Psoas muscle (tissue), 8 donors: ENCODE measurements around the gene PCDHGB5. TPM values are rescaled to one million over a fixed set of nuclear protein-coding genes. Genes with fewer than 3 reads are reported as not detected.
"Not testable (repeated sequence)": the region's sequence is repeated elsewhere in the genome, so short reads cannot be mapped to it uniquely, and the experiment has no call there.

Experiments
- ATAC-seq, 4 donors: fragments of 200-7000 bp; cut with Tn5 transposase; one replicate each; pipeline ENCODE4 v1.9.1; 2020; ENCODE audit warnings: moderate library complexity in 3 of 4, mild to moderate bottlenecking in 2 of 4
- DNase-seq, 2 donors: peaks; one replicate each; pipeline ENCODE4 v3.0.0-alpha.2; 2020
- H3K27ac ChIP-seq: fragments of 200-600 bp; one replicate; pipeline ENCODE4 v1.8.0; 2022
- H3K27me3 ChIP-seq, 3 donors: fragments of 200-600 bp in 1 of 3; one replicate each; pipeline versions ENCODE4 v1.6.1 to v1.8.0; 2013 to 2022; ENCODE audit warnings: low read length in 2 of 3, mild to moderate bottlenecking in 2 of 3, moderate library complexity in 1 of 3; ENCODE audit not compliant: insufficient read depth in 3 of 3
- H3K36me3 ChIP-seq, 2 donors: fragments of 200-600 bp in 1 of 2; one replicate each; pipeline versions ENCODE4 v1.6.1 to v1.8.0; 2013 to 2022; ENCODE audit warnings: low read depth in 1 of 2, mild to moderate bottlenecking in 1 of 2, moderate library complexity in 1 of 2; ENCODE audit not compliant: insufficient read depth in 1 of 2
- H3K4me1 ChIP-seq: fragments of 200-600 bp; one replicate; pipeline ENCODE4 v1.8.0; 2022
- H3K4me3 ChIP-seq: fragments of 200-600 bp; one replicate; pipeline ENCODE4 v1.8.0; 2022; ENCODE audit warnings: mild to moderate bottlenecking
- H3K9me3 ChIP-seq: fragments of 200-600 bp; one replicate; pipeline ENCODE4 v1.8.0; 2022
- WGBS, 3 donors: extraction: QIAGEN DNeasy Blood & Tissue Kit; methylation state at CpG; one replicate each; pipeline versions ENCODE4 v1.1.6 to v1.1.7; 2013; 5-methylcytosine and 5-hydroxymethylcytosine counted together
- intact Hi-C, 2 donors: fragments of 100-400 bp; cut with DNase I; formaldehyde crosslinking; loops; one replicate each; pipeline versions ENCODE4 v1.11.0 to v1.14.2; 2022
- polyA plus RNA-seq, 3 donors: library from polyadenylated mRNA; stranded (reverse); fragments of 200-250 nt; gene quantifications; one replicate each; pipeline ENCODE4 v1.2.3, GENCODE V29; 2013
- total RNA-seq, 4 donors: library from RNA; stranded (reverse); fragmentation: NEBNext Ultra II Directional in 2 of 4; extraction: Animal tissue kit (Norgen Biotek cat#: 25700) in 2 of 4; gene quantifications; one replicate each; pipeline versions ENCODE4 v1.2.1 to v1.2.4, GENCODE V29; 2021 to 2023
- TF ChIP-seq, protein P1 (sequence below): fragments of 200-600 bp; IDR thresholded peaks from one replicate; pipeline ENCODE4 v1.8.0; 2022; ENCODE audit warnings: antibody characterized with exemption
- donor health status: healthy with polysubstance abuse.
- donor health status: DM: no; HTN: no; CAD: no; lungs with moderate emphysema.
- donor health status: Bipolar disorder and iron deficiency.
- donor health status: healthy.
- donor health status: DM: yes; HTN: yes; CAD: no.
- donor health status: DM: no; HTN: no; CAD: no.
- donor health status: DM: no; HTN: no; CAD: no.
- donor health status: DM: yes; HTN: yes; CAD: no.

Gene PCDHGB5
- total and polyA plus RNA-seq, 7 donors: 0.61 to 5.1 (median 2.7) TPM

DNA sequence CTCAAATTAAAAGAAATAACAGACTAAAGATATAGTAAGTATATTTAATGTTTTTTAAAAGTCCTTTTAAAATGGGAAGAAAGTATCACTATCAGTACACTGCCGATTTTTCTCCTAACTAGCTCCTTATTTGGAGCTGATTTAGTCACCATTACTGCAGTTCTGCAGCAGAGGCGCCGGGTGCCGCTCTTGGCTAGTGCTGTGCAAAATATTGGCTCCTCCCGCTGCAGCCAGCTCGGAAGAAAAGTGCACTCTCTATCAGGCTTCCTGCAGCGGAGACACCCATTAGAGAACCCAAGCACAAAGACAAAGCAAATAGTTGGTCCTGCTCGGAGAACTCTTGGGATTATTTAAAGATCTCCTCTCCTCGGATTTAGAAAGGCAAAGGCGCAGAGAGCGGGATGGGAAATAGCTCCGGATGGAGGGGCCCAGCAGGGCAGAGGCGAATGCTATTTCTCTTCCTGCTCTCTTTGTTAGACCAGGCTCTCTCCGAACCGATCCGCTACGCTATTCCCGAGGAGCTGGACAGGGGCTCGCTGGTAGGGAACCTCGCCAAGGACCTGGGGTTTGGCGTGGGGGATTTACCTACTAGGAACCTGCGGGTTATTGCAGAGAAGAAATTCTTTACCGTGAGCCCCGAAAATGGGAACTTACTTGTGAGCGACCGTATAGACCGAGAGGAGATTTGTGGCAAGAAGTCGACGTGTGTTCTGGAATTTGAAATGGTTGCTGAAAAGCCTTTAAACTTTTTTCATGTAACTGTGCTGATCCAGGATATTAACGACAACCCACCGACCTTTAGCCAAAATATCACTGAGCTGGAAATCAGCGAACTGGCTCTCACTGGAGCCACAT lies 27.5 kb upstream of the PCDHGB5 start, which contains the start of gene PCDHGB3:
TSS of gene PCDHGB3 (plus strand) at position 249 of the 855 bp plus-strand sequence. CDS start at position 402, 153 bp downstream.
- Histone ChIP-seq H3K4me3 (peak within 1 kb of the TSS; percentile 51), H3K36me3 (no peaks in the 10 kb centered on the region), H3K9me3 (peaks cover 11% of the 10 kb centered on the region), H3K27me3 (peaks cover 0 to 67% (median 22%) of the 10 kb centered on the region in 3 donors), H3K4me1 (no peaks in the 10 kb centered on the region), H3K27ac (no peak within 1 kb of the TSS)
- TF ChIP-seq, protein P1, sequence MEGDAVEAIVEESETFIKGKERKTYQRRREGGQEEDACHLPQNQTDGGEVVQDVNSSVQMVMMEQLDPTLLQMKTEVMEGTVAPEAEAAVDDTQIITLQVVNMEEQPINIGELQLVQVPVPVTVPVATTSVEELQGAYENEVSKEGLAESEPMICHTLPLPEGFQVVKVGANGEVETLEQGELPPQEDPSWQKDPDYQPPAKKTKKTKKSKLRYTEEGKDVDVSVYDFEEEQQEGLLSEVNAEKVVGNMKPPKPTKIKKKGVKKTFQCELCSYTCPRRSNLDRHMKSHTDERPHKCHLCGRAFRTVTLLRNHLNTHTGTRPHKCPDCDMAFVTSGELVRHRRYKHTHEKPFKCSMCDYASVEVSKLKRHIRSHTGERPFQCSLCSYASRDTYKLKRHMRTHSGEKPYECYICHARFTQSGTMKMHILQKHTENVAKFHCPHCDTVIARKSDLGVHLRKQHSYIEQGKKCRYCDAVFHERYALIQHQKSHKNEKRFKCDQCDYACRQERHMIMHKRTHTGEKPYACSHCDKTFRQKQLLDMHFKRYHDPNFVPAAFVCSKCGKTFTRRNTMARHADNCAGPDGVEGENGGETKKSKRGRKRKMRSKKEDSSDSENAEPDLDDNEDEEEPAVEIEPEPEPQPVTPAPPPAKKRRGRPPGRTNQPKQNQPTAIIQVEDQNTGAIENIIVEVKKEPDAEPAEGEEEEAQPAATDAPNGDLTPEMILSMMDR: peak; percentile 39
- DNase-seq: peak in 1 of 2 donors; percentile 69
- peak; percentile 64 to 89 (median 82) for ATAC-seq
- intact Hi-C loops: loop anchor here in 1 of 2 donors (2.0 kb wide), 1 partner anchor 21 kb away; no protein-coding TSS in a partner anchor
- WGBS, 3 donors: 21 to 25% (median 23%) methylated on average over 32 of the region's 32 CpGs

DNA sequence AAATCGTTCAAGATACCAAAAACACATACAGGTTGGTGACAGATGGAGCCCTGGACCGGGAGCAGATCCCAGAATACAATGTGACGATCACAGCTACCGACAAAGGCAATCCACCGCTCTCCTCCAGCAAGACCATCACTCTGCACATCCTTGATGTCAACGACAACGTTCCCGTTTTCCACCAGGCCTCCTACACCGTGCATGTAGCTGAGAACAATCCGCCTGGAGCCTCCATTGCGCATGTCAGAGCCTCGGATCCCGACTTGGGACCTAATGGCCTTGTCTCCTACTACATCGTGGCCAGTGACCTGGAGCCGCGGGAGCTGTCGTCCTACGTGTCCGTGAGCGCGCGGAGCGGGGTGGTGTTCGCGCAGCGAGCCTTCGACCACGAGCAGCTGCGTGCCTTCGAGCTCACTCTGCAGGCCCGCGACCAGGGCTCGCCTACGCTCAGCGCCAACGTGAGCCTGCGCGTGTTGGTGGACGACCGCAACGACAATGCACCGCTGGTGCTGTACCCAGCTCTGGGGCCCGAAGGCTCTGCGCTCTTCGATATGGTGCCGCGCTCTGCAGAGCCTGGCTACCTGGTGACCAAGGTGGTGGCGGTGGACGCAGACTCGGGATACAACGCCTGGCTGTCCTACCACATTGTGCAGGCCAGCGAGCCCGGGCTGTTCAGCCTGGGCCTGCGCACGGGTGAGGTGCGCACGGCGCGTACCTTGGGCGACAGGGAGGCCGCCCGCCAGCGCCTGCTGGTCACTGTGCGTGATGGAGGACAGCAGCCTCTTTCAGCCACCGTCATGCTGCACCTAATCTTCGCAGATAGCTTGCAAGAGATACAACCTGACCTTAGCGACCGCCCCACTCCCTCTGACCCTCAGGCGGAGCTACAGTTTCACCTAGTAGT lies 25.9 kb upstream of the PCDHGB5 start:
- TF ChIP-seq, protein P1: no peak
- WGBS, 3 donors: 38 to 42% (median 39%) methylated on average over 69 of the region's 69 CpGs
- no peaks in the 10 kb centered on the region for H3K36me3 ChIP-seq
- H3K9me3 ChIP-seq: peaks cover 11% of the 10 kb centered on the region
- no peaks in the 10 kb centered on the region for H3K4me1 ChIP-seq
- no peak overlapping the region for H3K4me3 ChIP-seq
- intact Hi-C loops: no loop called here
- no peak for DNase-seq
- no peak overlapping the region for H3K27ac ChIP-seq
- peaks cover 0 to 52% (median 17%) of the 10 kb centered on the region in 3 donors for H3K27me3 ChIP-seq
- no peak for ATAC-seq

DNA sequence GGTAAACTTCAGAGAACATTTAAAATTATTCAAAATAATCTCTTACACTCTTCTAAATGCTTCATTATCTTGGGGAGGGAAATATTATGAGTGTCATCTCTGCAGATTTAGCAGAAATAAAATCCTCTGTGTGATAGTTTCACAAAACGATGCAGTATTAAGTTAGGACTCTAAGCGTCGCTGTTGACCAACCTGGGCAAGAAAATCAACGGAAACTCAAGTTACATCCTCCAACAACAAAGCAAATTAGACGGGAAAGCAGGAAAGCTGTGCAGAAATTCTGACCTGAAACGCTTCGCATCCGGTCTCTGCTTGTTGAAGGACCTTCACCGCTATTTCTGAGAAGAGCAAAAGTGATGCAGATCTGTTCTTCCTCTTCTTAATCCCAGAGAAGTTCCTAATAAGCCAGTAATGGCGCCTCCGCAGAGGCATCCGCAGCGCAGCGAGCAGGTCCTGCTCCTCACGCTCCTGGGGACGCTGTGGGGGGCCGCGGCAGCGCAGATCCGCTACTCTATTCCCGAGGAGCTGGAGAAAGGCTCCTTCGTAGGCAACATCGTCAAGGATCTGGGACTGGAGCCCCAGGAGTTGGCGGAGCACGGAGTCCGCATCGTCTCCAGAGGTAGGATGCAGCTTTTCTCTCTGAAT lies 24.0 kb upstream of the PCDHGB5 start, which contains the start of gene PCDHGA6:
TSS of gene PCDHGA6 (plus strand) at position 219 of the 645 bp plus-strand sequence. CDS start at position 412, 193 bp downstream.
- intact Hi-C loops: no loop called here
- peaks cover 16% of the 10 kb centered on the region for H3K9me3 ChIP-seq
- ATAC-seq (peak in 3 of 4 donors; percentile 64 to 72 (median 68)), DNase-seq (no peak)
- H3K4me3 ChIP-seq: peak within 1 kb of the TSS; percentile 52
- 17 to 18% (median 17%) methylated on average over 27 of the region's 27 CpGs for WGBS, 3 donors
- no peaks in the 10 kb centered on the region for H3K36me3 ChIP-seq
- TF ChIP-seq, protein P1: peak; percentile 36
- no peak within 1 kb of the TSS for H3K27ac ChIP-seq
- peaks cover 0 to 46% (median 17%) of the 10 kb centered on the region in 3 donors for H3K27me3 ChIP-seq
- H3K4me1 ChIP-seq: no peaks in the 10 kb centered on the region

DNA sequence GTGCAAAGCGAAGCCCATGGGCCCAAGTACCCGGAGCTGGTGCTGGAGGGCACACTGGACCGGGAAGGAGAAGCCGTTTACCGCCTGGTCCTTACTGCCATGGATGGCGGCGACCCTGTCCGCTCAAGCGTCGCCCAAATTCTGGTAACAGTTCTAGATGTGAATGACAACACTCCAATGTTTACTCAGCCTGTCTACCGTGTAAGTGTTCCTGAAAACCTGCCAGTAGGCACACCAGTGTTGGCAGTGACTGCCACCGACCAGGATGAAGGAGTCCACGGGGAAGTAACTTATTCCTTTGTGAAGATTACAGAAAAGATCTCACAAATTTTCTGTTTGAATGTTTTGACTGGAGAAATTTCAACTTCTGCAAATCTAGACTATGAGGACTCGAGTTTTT lies 23.1 kb upstream of the PCDHGB5 start:
- Histone ChIP-seq H3K9me3 (peaks cover 16% of the 10 kb centered on the region), H3K27me3 (peaks cover 0 to 42% (median 17%) of the 10 kb centered on the region in 3 donors), H3K36me3 (no peaks in the 10 kb centered on the region), H3K4me1 (no peaks in the 10 kb centered on the region), H3K27ac (no peak overlapping the region), H3K4me3 (peak overlapping the region; percentile 52)
- WGBS, 3 donors: 55 to 68% (median 60%) methylated on average over 14 of the region's 14 CpGs
- TF ChIP-seq, protein P1: no peak
- DNase-seq (no peak), ATAC-seq (no peak)
- intact Hi-C loops: no loop called here

DNA sequence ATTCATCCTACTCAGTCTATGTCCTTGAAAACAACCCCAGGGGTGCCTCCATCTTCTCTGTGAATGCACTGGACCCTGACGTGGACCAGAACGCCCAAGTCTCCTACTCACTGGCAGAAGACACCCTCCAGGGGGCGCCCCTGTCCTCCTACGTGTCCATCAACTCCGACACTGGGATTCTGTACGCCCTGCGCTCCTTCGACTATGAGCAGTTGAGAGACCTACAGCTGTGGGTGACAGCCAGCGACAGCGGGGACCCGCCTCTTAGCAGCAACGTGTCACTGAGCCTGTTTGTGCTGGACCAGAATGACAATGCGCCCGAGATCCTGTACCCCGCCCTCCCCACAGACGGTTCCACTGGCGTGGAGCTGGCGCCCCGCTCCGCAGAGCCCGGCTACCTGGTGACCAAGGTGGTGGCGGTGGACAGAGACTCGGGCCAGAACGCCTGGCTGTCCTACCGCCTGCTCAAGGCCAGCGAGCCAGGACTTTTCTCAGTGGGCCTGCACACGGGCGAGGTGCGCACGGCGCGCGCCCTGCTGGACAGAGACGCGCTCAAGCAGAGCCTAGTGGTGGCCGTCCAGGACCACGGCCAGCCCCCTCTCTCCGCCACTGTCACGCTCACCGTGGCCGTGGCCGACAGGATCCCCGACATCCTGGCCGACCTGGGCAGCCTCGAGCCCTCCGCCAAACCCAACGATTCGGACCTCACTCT lies 22.1 kb upstream of the PCDHGB5 start:
- intact Hi-C loops, ATAC-seq, DNase-seq, H3K36me3 ChIP-seq, H3K27ac ChIP-seq, H3K4me3 ChIP-seq, H3K4me1 ChIP-seq: not testable (repeated sequence)
- Histone ChIP-seq H3K9me3 (peaks cover 16% of the 10 kb centered on the region), H3K27me3 (peaks cover 0 to 36% (median 14%) of the 10 kb centered on the region in 3 donors)
- WGBS, 3 donors: 45 to 60% (median 55%) methylated on average over 28 to 42 of the region's 48 CpGs
